Measurements from ENCODE around the gene NUDT4B. TPM values are rescaled to one million over a fixed set of nuclear protein-coding genes. Genes with fewer than 3 reads are reported as not detected.
"Not testable (repeated sequence)": the region's sequence is repeated elsewhere in the genome, so short reads cannot be mapped to it uniquely, and the experiment has no call there.

NUDT4B gene
- total RNA-seq, 1 donor from 2014 or later, result not detected

DNA sequence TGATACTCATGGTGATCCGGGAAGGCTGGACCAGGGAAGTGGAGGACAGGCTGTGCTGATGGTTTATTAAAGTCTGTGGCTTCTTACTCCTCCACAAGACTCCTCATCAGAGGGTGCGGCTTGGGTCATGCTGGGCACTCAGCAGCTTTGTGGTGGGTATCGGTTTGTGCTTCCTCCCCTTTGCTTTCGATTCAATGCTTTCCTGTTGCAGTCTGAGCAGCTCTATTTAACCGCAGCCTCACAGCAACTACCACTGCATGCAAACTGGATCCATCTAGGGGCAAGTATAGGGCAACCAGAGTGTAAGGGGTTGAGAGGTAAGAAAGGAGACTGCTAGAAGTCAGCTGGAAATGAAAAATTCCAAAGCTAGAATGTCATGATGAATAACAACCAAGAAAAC is 9.8 kb downstream of the NUDT4B start:
- H3K4me3 Mint-ChIP-seq; DNase-seq (ENCODE audit: low read depth, low spot score); H3K36me3 Mint-ChIP-seq (ENCODE audit: low read depth); H3K27me3 Mint-ChIP-seq (ENCODE audit: low read depth); H3K27ac Mint-ChIP-seq (ENCODE audit: unreplicated experiment); H3K4me1 Mint-ChIP-seq; H3K9me3 Mint-ChIP-seq: not testable (repeated sequence)

DNA sequence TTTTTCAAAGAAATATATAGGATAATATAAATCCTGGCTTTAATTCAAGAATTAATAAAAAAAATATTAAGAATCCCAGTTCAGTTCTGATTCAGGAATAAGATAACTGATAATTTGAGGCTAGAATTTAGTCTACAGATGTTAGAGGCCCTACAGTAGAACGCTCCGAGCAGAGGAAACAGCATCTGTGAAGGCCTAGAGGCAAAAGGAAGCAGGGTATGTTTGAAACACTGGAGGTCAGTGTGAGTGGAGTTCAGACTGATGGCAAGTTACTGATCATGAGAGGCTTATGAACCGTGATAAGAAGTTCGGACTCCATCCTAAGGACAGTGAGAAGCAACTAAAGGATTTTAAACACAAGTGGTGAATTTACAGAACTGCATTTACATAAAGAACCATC is 10.4 kb downstream of the NUDT4B start:
- H3K36me3 Mint-ChIP-seq (ENCODE audit: low read depth); H3K4me1 Mint-ChIP-seq; DNase-seq (ENCODE audit: low read depth, low spot score); H3K9me3 Mint-ChIP-seq; H3K4me3 Mint-ChIP-seq; H3K27ac Mint-ChIP-seq (ENCODE audit: unreplicated experiment); H3K27me3 Mint-ChIP-seq (ENCODE audit: low read depth): not testable (repeated sequence)

DNA sequence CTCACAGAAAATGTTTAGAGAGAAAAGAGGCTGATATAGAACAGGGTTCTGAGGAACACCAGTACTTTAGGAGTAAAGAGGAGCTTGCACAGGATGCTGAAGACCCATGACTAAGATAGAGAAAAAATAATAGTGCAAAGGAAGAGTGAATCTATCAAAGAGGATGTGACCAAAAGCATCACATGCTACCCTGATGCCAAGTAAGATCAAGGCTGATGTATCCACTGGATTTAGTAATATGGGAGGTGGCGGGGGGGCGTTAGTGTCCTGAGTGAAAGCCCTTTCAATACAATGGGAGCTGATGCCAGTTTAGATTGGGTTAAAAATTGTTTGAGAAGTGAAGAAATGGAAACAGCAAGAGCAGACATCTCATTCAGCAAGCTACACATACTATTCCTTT is 11.2 kb downstream of the NUDT4B start:
- DNase-seq (ENCODE audit: low read depth, low spot score); H3K27ac Mint-ChIP-seq (ENCODE audit: unreplicated experiment); H3K4me1 Mint-ChIP-seq; H3K4me3 Mint-ChIP-seq; H3K27me3 Mint-ChIP-seq (ENCODE audit: low read depth); H3K36me3 Mint-ChIP-seq (ENCODE audit: low read depth); H3K9me3 Mint-ChIP-seq: not testable (repeated sequence)

DNA sequence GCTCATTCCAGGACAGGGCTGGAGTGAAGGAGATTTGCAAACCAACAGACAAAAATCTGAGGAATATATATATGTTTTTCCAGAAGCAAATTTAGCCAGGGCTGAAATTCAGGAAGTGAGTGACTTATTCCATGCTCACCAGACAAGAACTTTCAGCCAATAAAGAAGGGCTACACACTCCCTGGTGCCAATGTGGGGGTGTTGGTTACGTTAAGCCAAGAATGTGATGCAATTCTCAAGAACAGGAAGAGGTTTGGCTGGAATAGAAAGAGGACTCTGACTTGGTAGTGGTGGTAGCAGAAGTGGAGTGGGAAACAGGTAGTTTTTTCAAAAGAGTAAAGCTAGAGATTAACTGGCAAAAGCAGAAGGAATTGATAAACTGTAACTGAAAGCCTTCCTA is 11.6 kb downstream of the NUDT4B start:
- H3K27me3 Mint-ChIP-seq (ENCODE audit: low read depth); H3K4me1 Mint-ChIP-seq; H3K9me3 Mint-ChIP-seq; H3K4me3 Mint-ChIP-seq; DNase-seq (ENCODE audit: low read depth, low spot score); H3K36me3 Mint-ChIP-seq (ENCODE audit: low read depth); H3K27ac Mint-ChIP-seq (ENCODE audit: unreplicated experiment): not testable (repeated sequence)

DNA sequence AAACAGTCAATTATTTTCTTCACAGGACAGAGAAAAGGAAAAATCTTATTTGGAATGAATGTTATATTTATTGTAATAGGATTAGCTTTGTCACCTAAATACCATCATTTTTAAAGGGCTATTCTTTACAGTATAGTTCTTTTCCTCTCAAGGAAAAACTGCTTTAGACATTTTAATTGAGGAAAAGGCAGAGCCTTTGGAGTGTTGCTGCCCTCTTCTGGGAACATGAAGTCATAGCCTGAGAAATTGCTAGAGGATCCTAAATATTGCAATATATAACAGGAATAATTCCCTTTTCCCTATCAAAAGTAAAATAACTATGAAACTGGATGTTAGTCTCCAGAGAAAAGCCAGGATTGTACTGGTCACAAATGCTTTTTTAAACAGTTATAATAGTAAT is 12.8 kb downstream of the NUDT4B start:
- H3K9me3 Mint-ChIP-seq; H3K36me3 Mint-ChIP-seq (ENCODE audit: low read depth); H3K27ac Mint-ChIP-seq (ENCODE audit: unreplicated experiment); DNase-seq (ENCODE audit: low read depth, low spot score); H3K4me1 Mint-ChIP-seq; H3K4me3 Mint-ChIP-seq; H3K27me3 Mint-ChIP-seq (ENCODE audit: low read depth): not testable (repeated sequence)

DNA sequence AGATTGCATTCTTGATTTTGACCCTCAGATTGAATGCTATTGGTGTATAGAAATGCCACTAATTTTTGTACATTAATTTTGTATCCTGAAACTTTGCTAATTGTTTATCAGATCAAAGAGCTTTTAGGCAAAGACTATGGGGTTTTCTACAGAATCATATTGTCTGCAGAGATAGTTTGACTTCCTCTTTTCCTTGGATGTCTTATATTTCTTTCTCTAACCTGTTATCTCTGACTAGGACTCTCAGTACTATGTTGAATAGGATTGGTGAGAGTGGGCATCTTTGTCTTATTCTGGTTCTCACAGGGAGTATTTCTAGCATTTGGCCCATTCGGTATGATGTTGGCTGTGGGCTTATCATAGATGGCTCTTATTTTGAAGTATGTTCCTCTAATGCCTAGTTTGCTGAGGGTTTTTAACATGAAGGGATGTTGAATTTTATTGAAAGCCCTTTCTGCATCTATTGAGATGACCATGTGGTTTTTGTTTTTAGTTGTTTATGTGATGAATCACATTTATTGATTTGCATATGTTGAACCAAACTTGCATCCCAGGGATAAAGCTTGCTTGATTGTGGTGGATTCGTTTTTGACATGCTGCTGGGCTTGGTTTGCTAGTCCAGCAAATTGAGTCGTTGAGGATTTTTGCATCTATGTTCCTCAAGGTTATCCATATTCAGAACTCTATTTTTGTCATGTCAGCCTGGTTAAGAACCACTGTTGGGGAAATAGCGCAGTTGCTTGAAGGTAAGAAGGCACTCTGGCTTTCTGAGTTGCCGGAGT is 16.9 kb downstream of the NUDT4B start:
- H3K27ac Mint-ChIP-seq (ENCODE audit: unreplicated experiment); H3K4me1 Mint-ChIP-seq; H3K4me3 Mint-ChIP-seq; H3K36me3 Mint-ChIP-seq (ENCODE audit: low read depth); H3K27me3 Mint-ChIP-seq (ENCODE audit: low read depth); H3K9me3 Mint-ChIP-seq; DNase-seq (ENCODE audit: low read depth, low spot score): not testable (repeated sequence)

DNA sequence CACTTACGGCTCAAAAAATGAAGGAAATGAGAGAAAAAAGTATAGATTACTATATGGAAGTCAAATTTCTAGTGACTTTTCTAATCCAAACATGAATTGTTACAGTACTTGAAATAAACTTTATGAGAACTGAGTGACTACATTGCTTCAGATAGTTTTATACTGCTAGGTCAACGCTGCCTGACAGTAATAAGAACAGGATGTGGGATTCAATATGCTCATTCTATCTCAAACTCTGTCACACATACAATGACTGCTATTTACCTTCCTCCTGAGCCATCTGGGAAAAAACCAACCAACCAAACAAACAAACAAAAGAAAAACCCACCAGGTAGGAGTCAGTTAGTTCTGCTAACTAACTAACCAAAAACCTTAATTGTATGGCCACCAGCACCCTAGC is 20.0 kb downstream of the NUDT4B start:
- not testable (repeated sequence) for H3K36me3 Mint-ChIP-seq (ENCODE audit: low read depth); H3K4me1 Mint-ChIP-seq; H3K4me3 Mint-ChIP-seq; DNase-seq (ENCODE audit: low read depth, low spot score); H3K9me3 Mint-ChIP-seq; H3K27ac Mint-ChIP-seq (ENCODE audit: unreplicated experiment); H3K27me3 Mint-ChIP-seq (ENCODE audit: low read depth)

DNA sequence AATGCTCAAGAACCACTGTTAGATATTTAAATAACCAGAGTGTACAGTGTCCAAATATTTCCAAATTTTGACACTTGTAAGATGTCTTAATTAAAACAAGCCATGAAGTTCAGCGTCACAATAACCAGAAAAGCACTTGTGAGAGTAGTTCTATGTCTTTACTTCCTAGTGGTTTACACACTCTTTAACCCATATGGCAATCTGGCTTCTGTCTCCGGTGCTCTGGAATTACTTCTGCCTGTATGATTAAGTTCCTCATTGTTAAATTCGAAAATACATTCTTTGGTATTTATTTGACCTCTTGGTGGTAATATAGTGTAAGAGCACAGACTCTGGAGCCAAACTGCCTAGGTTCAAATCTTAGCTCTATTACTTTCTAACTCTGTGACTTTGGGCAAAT is 20.9 kb downstream of the NUDT4B start:
- not testable (repeated sequence) for DNase-seq (ENCODE audit: low read depth, low spot score); H3K4me3 Mint-ChIP-seq; H3K27ac Mint-ChIP-seq (ENCODE audit: unreplicated experiment); H3K4me1 Mint-ChIP-seq; H3K36me3 Mint-ChIP-seq (ENCODE audit: low read depth); H3K27me3 Mint-ChIP-seq (ENCODE audit: low read depth); H3K9me3 Mint-ChIP-seq

DNA sequence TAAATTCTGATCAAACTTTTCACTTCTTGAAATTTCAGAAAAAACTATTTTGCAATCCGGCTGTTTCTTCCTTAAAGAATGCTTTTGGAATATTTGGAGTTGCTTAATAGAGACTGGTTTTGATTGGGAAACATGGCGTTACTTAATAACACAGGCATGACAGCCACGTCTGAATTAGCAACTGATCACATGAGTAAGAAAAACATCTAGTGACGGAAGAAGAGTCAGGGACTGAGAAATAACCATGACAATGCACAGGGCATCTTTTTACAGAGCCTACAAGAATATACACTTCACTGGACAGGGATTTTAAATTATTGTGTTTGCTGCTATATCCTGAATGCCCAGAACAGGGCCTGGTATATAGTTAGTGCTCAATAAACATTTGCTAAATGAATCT is 25.1 kb downstream of the NUDT4B start:
- H3K4me1 Mint-ChIP-seq; H3K4me3 Mint-ChIP-seq; DNase-seq (ENCODE audit: low read depth, low spot score); H3K27me3 Mint-ChIP-seq (ENCODE audit: low read depth); H3K9me3 Mint-ChIP-seq; H3K27ac Mint-ChIP-seq (ENCODE audit: unreplicated experiment); H3K36me3 Mint-ChIP-seq (ENCODE audit: low read depth): not testable (repeated sequence)

DNA sequence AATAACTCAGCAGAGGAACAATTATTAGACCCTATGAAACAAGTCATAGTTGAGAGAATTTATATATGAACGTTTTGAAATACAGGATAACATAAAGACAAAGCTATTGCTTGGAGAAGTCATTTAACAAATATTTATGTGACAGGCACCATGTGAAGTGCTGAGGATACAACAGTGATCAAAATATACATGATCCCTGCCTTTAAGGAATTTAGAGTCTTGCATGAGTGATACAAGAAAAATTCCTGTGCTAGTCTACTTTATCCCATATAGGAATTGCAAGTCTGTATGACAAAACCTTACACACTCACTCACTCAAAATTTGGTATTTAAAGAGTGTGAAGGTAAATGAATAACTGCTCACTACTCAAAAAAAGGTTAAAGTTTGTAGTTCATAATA is 25.5 kb downstream of the NUDT4B start:
- H3K27ac Mint-ChIP-seq (ENCODE audit: unreplicated experiment); H3K27me3 Mint-ChIP-seq (ENCODE audit: low read depth); H3K9me3 Mint-ChIP-seq; H3K36me3 Mint-ChIP-seq (ENCODE audit: low read depth); H3K4me1 Mint-ChIP-seq; DNase-seq (ENCODE audit: low read depth, low spot score); H3K4me3 Mint-ChIP-seq: not testable (repeated sequence)

DNA sequence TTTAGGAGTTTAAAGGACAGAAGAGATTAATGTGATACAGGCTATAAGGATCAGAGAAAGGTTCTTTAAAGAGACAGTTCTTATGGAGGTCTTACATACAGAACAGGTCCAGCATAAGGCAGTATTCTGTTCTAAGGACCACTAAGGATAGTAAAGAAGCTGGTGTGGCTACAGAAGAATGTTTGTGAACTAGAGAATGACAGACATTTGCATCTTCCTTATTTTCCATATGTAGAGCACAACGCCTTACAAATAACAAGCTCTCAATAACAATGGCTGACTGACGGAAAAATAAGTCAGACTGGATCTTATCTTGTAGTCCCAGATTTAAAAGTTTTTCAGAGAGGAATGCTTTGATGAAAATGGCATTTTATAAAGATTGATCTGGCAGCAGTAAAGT is 26.7 kb downstream of the NUDT4B start:
- H3K27me3 Mint-ChIP-seq (ENCODE audit: low read depth); DNase-seq (ENCODE audit: low read depth, low spot score); H3K4me3 Mint-ChIP-seq; H3K9me3 Mint-ChIP-seq; H3K4me1 Mint-ChIP-seq; H3K36me3 Mint-ChIP-seq (ENCODE audit: low read depth); H3K27ac Mint-ChIP-seq (ENCODE audit: unreplicated experiment): not testable (repeated sequence)

DNA sequence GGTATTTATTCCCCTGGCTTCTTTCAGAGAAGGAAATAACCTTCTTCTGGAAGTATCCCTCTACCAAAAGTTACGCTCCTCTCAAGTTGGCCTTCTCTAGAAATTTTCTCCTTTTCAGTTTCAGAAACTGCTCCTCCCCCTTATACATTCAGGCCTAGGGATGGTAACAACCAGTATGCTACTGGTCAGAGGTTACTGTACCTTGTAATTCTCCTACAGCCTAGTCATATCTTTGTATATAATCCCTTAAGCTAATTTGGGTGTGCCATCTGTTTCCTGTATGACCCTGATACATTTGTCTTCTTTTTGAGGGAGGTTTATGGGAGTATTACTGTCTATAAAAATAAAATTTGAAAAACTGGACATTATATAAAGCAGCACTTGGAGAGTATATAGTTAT is 29.1 kb downstream of the NUDT4B start:
- not testable (repeated sequence) for H3K36me3 Mint-ChIP-seq (ENCODE audit: low read depth); H3K4me1 Mint-ChIP-seq; H3K9me3 Mint-ChIP-seq; H3K27me3 Mint-ChIP-seq (ENCODE audit: low read depth); H3K27ac Mint-ChIP-seq (ENCODE audit: unreplicated experiment); DNase-seq (ENCODE audit: low read depth, low spot score); H3K4me3 Mint-ChIP-seq

DNA sequence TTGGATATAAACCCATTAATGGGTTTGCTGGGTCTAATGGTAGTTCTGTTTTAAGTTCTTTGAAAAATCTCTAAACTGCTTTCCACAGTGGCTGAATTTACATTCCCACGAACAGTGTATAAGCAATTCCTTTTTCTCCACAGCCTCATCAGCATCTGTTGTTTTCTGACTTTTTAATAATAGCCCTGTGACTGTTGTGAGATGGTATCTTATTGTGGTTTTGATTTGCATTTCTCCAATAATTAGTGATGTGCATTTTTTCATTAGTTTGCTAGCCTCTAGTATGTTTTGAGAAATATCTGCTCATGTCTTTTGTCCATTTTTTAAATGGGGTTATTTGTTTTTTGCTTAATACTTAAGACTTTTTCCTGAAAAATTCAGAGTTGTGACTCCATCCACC is 31.8 kb downstream of the NUDT4B start:
- H3K27me3 Mint-ChIP-seq (ENCODE audit: low read depth); H3K36me3 Mint-ChIP-seq (ENCODE audit: low read depth); DNase-seq (ENCODE audit: low read depth, low spot score); H3K27ac Mint-ChIP-seq (ENCODE audit: unreplicated experiment); H3K4me1 Mint-ChIP-seq; H3K9me3 Mint-ChIP-seq; H3K4me3 Mint-ChIP-seq: not testable (repeated sequence)

DNA sequence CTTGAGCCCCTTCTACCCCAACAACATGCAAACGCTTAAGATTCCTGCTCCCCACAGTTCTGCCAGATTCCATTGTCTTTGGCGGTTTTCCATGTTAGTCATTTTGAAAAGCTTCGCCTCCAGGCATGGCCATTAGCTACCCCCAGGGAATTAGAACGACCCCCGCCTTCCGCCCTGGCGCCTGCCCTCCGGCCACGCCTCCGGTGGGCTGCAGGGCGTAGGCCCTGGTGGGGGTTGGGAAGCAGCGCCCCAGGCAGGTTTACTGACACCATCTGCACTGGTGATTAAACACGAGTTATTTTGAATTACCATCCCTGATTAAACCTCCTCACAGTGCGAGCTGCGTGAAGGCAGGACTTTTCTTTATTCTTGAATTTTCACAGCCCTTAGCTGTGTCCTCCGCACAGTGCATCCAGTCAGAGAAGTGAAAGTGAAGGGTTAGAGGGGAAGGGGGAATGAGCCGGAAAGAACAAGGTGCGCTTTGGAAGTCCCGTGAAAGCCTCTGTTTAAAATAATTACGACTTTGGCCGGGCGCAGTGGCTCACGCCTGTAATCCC is 43.0 kb downstream of the NUDT4B start:
- not testable (repeated sequence) for H3K27ac Mint-ChIP-seq (ENCODE audit: unreplicated experiment); H3K4me1 Mint-ChIP-seq; DNase-seq (ENCODE audit: low read depth, low spot score); H3K9me3 Mint-ChIP-seq; H3K36me3 Mint-ChIP-seq (ENCODE audit: low read depth); H3K27me3 Mint-ChIP-seq (ENCODE audit: low read depth); H3K4me3 Mint-ChIP-seq

Data from neural crest cell (in vitro differentiated cells).